OCI-LY1 (cell line): ENCODE data around the gene NFKBIL1.

ENCODE experiments used
- H2AFZ ChIP-seq: fragments of 200-600 bp; sonication (generic), shearing (Covaris generic); 2 replicates; pipeline ENCODE4 v1.6.0; 2014; ENCODE audit warnings: antibody characterized with exemption, mild to moderate bottlenecking, low read length
- H3F3A ChIP-seq: fragments of 200-600 bp; sonication (generic), shearing (Covaris generic); 2 replicates; pipeline ENCODE4 v1.6.0; 2014; ENCODE audit warnings: mild to moderate bottlenecking, antibody characterized with exemption, low read length, moderate library complexity; ENCODE audit not compliant: insufficient read depth
- H3K27ac ChIP-seq: fragments of 200-600 bp; sonication (generic); 2 replicates; pipeline ENCODE4 v1.5.1; 2014; ENCODE audit warnings: low read length, mixed run types, mild to moderate bottlenecking, low read depth; ENCODE audit not compliant: poor library complexity, severe bottlenecking
- H3K27me3 ChIP-seq: fragments of 200-600 bp; sonication (generic); 2 replicates; pipeline ENCODE4 v1.6.0; 2014; ENCODE audit warnings: antibody characterized with exemption, mild to moderate bottlenecking, low read length, moderate library complexity; ENCODE audit not compliant: insufficient read depth
- H3K36me3 ChIP-seq: fragments of 200-600 bp; sonication (generic); 2 replicates; pipeline ENCODE4 v1.6.1; 2014; ENCODE audit warnings: mild to moderate bottlenecking, antibody characterized with exemption, low read length, moderate library complexity, mixed read lengths; ENCODE audit not compliant: insufficient read depth
- H3K4me1 ChIP-seq: fragments of 200-600 bp; sonication (generic); 2 replicates; pipeline ENCODE4 v1.5.1; 2014; ENCODE audit warnings: mild to moderate bottlenecking, low read length, moderate library complexity; ENCODE audit not compliant: insufficient read depth, severe bottlenecking
- H3K4me2 ChIP-seq: fragments of 200-600 bp; sonication (generic), shearing (Covaris generic); 2 replicates; pipeline ENCODE4 v1.6.1; 2014; ENCODE audit warnings: low read length
- H3K4me3 ChIP-seq: fragments of 200-600 bp; sonication (generic); 2 replicates; pipeline ENCODE4 v1.5.1; 2014; ENCODE audit warnings: low read length, low read depth, mild to moderate bottlenecking, mixed read lengths; ENCODE audit not compliant: poor library complexity, severe bottlenecking
- H3K79me2 ChIP-seq: fragments of 200-600 bp; shearing (Covaris generic); 2 replicates; pipeline ENCODE4 v1.6.1; 2016; ENCODE audit warnings: mixed run types, low read length, mixed read lengths; ENCODE audit not compliant: insufficient read depth
- H3K9ac ChIP-seq: fragments of 200-600 bp; sonication (generic), shearing (Covaris generic); 2 replicates; pipeline ENCODE4 v1.6.1; 2014; ENCODE audit warnings: mild to moderate bottlenecking, low read length, mixed read lengths
- H3K9me2 ChIP-seq: fragments of 200-600 bp; sonication (generic), shearing (Covaris generic); 2 replicates; pipeline ENCODE4 v1.6.1; 2014; ENCODE audit warnings: low read depth, mild to moderate bottlenecking, low read length, mixed read lengths
- H3K9me3 ChIP-seq: fragments of 200-600 bp; shearing (Covaris generic); 2 replicates; pipeline ENCODE4 v1.6.1; 2014; ENCODE audit warnings: low read length, mixed read lengths
- H4K20me1 ChIP-seq: fragments of 200-600 bp; sonication (generic), shearing (Covaris generic); 2 replicates; pipeline ENCODE4 v1.6.0; 2016; ENCODE audit warnings: mild to moderate bottlenecking, low read length; ENCODE audit not compliant: insufficient read depth
- CTCF ChIP-seq: fragments of 200-600 bp; sonication (generic), shearing (Covaris generic); IDR thresholded peaks from 2 replicates; pipeline ENCODE4 v1.5.1; 2017; ENCODE audit warnings: mild to moderate bottlenecking, antibody characterized with exemption, low read length, moderate library complexity, mixed read lengths
- EZH2 ChIP-seq: fragments of 200-600 bp; sonication (generic), shearing (Covaris generic); IDR thresholded peaks from 2 replicates; pipeline ENCODE4 v1.8.0; 2017; ENCODE audit warnings: borderline replicate concordance, mixed run types, mild to moderate bottlenecking, antibody characterized with exemption, low read length, moderate library complexity, mixed read lengths

The NFKBIL1 gene

DNA sequence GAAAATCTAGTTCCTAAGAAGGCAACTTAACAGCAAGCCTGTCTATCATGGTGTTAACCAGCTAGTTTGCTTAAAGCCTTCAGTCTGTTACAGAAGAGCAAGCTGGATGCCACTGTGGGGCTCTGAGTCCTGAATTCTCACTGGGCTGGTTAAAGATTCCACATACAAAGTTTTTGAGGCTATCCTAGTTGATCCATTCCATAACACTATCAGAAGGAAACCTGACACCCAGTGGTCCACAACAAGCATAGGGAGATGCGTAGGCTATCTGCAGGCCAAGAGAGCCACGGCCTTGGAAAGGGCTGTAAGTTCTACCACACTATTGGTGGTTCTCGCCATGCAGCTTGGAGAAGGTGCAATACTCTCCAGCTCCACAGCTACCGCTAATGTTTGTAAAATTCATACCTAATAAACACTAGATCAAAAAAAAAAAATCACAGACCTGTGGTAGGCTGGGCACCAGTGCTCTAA lies 19.1 kb upstream of the NFKBIL1 start:
- Histone ChIP-seq H3K27me3 (no peaks in the 10 kb centered on the region), H3K4me3 (no peak overlapping the region), H3K4me1 (peaks cover 1% of the 10 kb centered on the region), H3K27ac (no peak overlapping the region), H3K36me3 (peaks cover 41% of the 10 kb centered on the region), H2AFZ (no peak overlapping the region), H3K4me2 (no peak overlapping the region), H3K9ac (no peak overlapping the region), H3F3A (peaks cover 14% of the 10 kb centered on the region; the same call in 1 of the 2 replicates), H3K79me2 (no peaks in the 10 kb centered on the region), H3K9me3 (no peaks in the 10 kb centered on the region), H3K9me2 (no peaks in the 10 kb centered on the region), H4K20me1 (no peaks in the 10 kb centered on the region)
- TF ChIP-seq CTCF, result no peak
- no peak for TF ChIP-seq EZH2

DNA sequence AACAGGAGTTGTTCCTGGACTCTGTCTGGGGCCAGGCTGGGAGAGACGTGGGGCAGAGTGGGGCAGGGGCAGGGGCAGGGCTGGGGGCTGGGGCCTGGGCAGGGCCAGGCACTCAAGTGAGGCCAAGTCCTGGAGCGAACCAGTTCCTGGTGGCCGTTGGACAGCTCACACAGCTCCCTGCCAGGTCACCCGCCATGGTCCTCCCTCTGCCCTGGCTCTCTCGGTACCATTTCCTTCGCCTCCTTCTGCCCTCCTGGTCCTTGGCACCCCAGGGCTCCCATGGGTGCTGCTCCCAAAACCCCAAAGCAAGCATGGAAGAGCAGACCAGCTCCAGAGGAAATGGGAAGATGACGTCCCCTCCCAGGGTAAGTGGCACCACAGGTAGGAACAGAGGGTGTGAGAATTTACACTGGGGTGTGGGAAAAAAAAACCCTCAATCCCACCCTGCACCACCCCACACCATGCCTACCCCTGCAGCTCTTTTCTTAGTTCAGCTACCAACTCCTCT lies 18.5 kb upstream of the NFKBIL1 start, which contains the start of gene MCCD1:
Gene MCCD1 (plus strand): TSS at position 142 of the 508 bp plus-strand sequence. CDS start 53 bp downstream, at position 195.
- Histone ChIP-seq H4K20me1 (no peaks in the 10 kb centered on the region), H3F3A (peaks cover 14% of the 10 kb centered on the region; the same call in 1 of the 2 replicates), H3K27me3 (no peaks in the 10 kb centered on the region), H3K4me3 (no peak within 1 kb of the TSS), H3K4me2 (no peak within 1 kb of the TSS), H2AFZ (no peak within 1 kb of the TSS), H3K4me1 (peaks cover 4% of the 10 kb centered on the region), H3K27ac (no peak within 1 kb of the TSS), H3K9ac (no peak within 1 kb of the TSS), H3K9me3 (no peaks in the 10 kb centered on the region), H3K79me2 (no peaks in the 10 kb centered on the region), H3K36me3 (peaks cover 46% of the 10 kb centered on the region), H3K9me2 (no peaks in the 10 kb centered on the region)
- TF ChIP-seq EZH2 (no peak), CTCF (no peak)

- Histone ChIP-seq H3K27me3 (no peaks in the 10 kb centered on the region), H3K27ac (no peak overlapping the region), H3K4me3 (no peak overlapping the region), H3K4me2 (no peak overlapping the region), H3K4me1 (peaks cover 4% of the 10 kb centered on the region), H3K36me3 (peaks cover 52% of the 10 kb centered on the region), H3K9me3 (no peaks in the 10 kb centered on the region), H3F3A (peaks cover 14% of the 10 kb centered on the region; the same call in 1 of the 2 replicates), H4K20me1 (no peaks in the 10 kb centered on the region), H2AFZ (no peak overlapping the region), H3K79me2 (no peaks in the 10 kb centered on the region), H3K9ac (no peak overlapping the region), H3K9me2 (no peaks in the 10 kb centered on the region)
- TF ChIP-seq CTCF (no peak), EZH2 (no peak)
These were observed 17.9 kb upstream of the NFKBIL1 start for GRCh38 chr6:31529329-31530150.
